Rectal smooth muscle tissue (tissue), 1 donor: Measurements from ENCODE around the gene PIGW.

Experiments used
- H3K27ac ChIP-seq: one replicate; pipeline ENCODE4 v1.7.0; 2013; ENCODE audit warnings: low read depth, low read length, inconsistent platforms
- H3K27me3 ChIP-seq: one replicate; pipeline ENCODE4 v1.7.0; 2013; ENCODE audit warnings: low read length; ENCODE audit not compliant: control insufficient read depth, insufficient read depth
- H3K36me3 ChIP-seq: one replicate; pipeline ENCODE4 v1.7.0; 2013; ENCODE audit warnings: low read length; ENCODE audit not compliant: control insufficient read depth, insufficient read depth
- H3K4me1 ChIP-seq: one replicate; pipeline ENCODE4 v1.7.0; 2013; ENCODE audit warnings: low read length; ENCODE audit not compliant: control insufficient read depth, insufficient read depth
- H3K4me3 ChIP-seq: one replicate; pipeline ENCODE4 v1.7.0; 2013; ENCODE audit warnings: low read length
- H3K9ac ChIP-seq: one replicate; pipeline ENCODE4 v1.7.0; 2013; ENCODE audit warnings: low read length

Gene PIGW

DNA sequence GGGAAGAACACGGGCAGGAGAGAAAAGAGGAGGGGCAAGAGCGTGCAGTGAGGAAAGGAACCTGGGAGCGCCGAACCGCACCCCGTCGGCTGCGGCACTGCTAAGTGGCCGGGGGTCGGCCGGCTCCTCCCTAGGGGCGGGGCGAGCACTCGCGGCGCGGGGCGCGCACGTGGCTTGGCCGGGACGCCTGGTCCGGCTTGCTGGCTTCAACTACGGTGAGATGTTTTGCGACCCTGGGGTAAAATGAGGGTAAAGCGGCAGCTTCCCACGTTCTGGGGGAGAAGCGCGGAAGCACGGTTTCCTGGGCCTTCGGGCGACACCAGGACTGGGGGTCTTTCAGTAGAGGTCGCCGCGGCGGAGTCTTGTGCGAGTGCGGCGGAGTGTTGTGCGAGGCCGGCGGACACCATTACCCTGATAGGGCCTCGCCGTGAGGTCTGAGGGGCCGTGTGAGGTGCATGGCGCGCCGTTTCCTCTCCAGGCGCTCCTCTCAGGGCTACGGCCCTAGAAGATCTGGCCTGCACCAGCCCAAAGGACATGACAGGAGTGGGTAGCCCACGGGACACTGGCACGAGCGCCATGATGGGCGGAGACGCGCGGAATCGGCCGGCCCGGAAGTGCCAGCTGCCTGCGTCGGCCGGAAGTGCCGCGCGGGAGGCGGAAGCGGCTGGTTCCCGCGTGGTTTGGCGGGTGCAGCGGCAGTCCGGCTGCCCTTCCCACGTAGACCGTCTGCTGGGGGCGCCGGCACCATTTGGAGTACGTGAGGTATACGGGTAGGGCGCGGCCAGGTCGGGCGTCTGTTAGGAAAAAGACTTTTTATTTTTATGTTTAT is at the start of gene PIGW, which contains the start of gene MYO19:
Gene PIGW (plus strand): TSS at position 148 of the 829 bp plus-strand sequence. CDS start 2,115 bp downstream, outside the sequence.
Gene MYO19 (minus strand): TSS at position 29 of the 829 bp plus-strand sequence. CDS start 2,330 bp downstream, outside the sequence.
- Histone ChIP-seq H3K4me3 (peak within 1 kb of the TSS; percentile 79), H3K27ac (peak within 1 kb of the TSS; percentile 91), H3K36me3 (peaks cover 2% of the 10 kb centered on the region)

GRCh38 chr17:36485027-36485426 is 49.8 kb upstream of the PIGW start:
- no peaks in the 10 kb centered on the region for H3K36me3 ChIP-seq
- H3K27ac ChIP-seq, result no peak overlapping the region
- no peak overlapping the region for H3K9ac ChIP-seq
- no peak overlapping the region for H3K4me3 ChIP-seq
- H3K27me3 ChIP-seq, result no peaks in the 10 kb centered on the region
- H3K4me1 ChIP-seq, result peaks cover 4% of the 10 kb centered on the region

More for the DNA sequence above, at the start of gene PIGW, which contains the start of gene MYO19:
- Histone ChIP-seq H3K27me3 (no peaks in the 10 kb centered on the region), H3K9ac (peak within 1 kb of the TSS; percentile 88), H3K4me1 (peaks cover 3% of the 10 kb centered on the region)

DNA sequence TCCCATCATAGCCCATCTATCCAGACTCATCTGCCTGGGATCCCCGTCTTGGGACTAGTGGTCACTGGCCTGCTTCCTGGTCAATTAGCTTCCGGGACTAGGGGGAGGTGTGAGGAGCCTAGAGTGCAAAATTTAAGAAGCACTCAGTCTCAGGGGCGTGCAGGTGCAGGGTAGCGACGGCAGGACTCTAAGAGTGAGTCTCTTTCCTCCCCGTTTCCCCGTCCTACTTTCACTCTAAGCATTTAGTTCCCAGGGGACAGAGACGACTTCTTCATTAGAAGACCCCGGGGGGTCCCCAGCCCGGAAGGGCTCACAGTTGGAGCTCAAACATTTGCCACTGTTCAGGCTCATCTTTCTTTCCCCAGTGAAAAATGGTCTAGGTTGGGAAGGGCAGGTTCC is 49.0 kb upstream of the PIGW start:
- Histone ChIP-seq H3K27me3 (no peaks in the 10 kb centered on the region), H3K4me3 (peak overlapping the region; percentile 91), H3K9ac (no peak overlapping the region), H3K36me3 (no peaks in the 10 kb centered on the region), H3K27ac (peak overlapping the region; percentile 30), H3K4me1 (peaks cover 4% of the 10 kb centered on the region)

GRCh38 chr17:36486204-36487194 is 48.3 kb upstream of the PIGW start, which contains the start of gene ZNHIT3:
Gene ZNHIT3, plus strand, starts transcription at chr17:36486681. Its CDS starts 19 bp downstream, at chr17:36486700.
- peak within 1 kb of the TSS; percentile 91 for H3K4me3 ChIP-seq
- peak within 1 kb of the TSS; percentile 60 for H3K27ac ChIP-seq
- H3K27me3 ChIP-seq, result no peaks in the 10 kb centered on the region
- H3K36me3 ChIP-seq, result no peaks in the 10 kb centered on the region
- H3K9ac ChIP-seq, result peak within 1 kb of the TSS; percentile 61
- peaks cover 4% of the 10 kb centered on the region for H3K4me1 ChIP-seq

GRCh38 chr17:36493956-36494355 is 40.8 kb upstream of the PIGW start:
- H3K4me3 ChIP-seq, result no peak overlapping the region
- H3K27ac ChIP-seq, result no peak overlapping the region
- H3K4me1 ChIP-seq, result no peaks in the 10 kb centered on the region
- no peaks in the 10 kb centered on the region for H3K27me3 ChIP-seq
- peaks cover 19% of the 10 kb centered on the region for H3K36me3 ChIP-seq
- no peak overlapping the region for H3K9ac ChIP-seq

DNA sequence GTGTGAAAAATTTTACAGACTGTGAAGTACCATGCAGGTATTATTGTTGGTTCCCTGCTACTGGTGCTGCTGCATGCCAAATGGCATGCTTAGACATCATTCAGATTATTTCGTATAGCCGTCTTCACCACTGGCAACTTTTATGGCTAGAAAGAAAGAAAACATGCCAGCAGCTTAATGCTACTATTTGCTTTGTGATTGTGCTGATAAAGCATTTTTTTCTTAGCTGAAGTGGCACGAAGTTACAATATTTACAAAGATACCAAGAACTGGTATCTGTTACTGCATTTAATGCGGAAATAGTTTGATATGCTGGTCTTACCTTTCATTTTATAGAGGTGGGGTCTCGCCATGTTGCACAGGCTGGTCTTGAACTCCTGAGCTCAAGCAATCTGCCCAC is 40.1 kb upstream of the PIGW start:
- Histone ChIP-seq H3K27ac (no peak overlapping the region), H3K9ac (no peak overlapping the region), H3K27me3 (no peaks in the 10 kb centered on the region), H3K4me3 (no peak overlapping the region), H3K36me3 (peaks cover 19% of the 10 kb centered on the region), H3K4me1 (no peaks in the 10 kb centered on the region)

DNA sequence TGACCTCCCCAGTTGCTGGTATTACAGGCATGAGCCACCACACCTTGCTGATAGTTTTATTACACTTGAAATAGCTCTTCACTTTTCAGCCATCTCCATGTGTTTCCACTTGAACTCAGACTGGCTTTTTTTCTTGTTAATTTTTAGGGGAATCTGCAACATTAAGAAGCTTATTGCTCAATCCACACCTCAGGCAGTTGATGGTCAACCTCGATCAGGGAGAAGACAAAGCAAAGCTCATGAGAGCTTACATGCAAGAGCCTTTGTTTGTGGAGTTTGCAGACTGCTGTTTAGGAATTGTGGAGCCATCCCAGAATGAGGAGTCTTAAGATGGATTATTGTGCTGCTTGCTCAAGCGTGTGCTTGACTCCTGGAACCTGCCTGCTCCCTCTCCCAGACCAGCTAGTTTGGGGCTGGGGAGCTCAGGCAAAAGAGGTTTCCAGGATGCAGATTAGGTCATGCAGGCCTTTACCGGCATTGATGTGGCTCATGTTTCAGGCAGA is 39.7 kb upstream of the PIGW start:
- H3K36me3 ChIP-seq, result peaks cover 19% of the 10 kb centered on the region
- no peak overlapping the region for H3K27ac ChIP-seq
- H3K4me1 ChIP-seq, result no peaks in the 10 kb centered on the region
- H3K9ac ChIP-seq, result no peak overlapping the region
- no peaks in the 10 kb centered on the region for H3K27me3 ChIP-seq
- H3K4me3 ChIP-seq, result no peak overlapping the region

GRCh38 chr17:36496018-36496789 is 38.6 kb upstream of the PIGW start:
- H3K4me1 ChIP-seq, result no peaks in the 10 kb centered on the region
- peaks cover 26% of the 10 kb centered on the region for H3K36me3 ChIP-seq
- H3K4me3 ChIP-seq, result no peak overlapping the region
- H3K27me3 ChIP-seq, result no peaks in the 10 kb centered on the region
- H3K9ac ChIP-seq, result no peak overlapping the region
- H3K27ac ChIP-seq, result no peak overlapping the region

- Histone ChIP-seq H3K4me3 (no peak overlapping the region), H3K9ac (no peak overlapping the region), H3K4me1 (no peaks in the 10 kb centered on the region), H3K36me3 (peaks cover 23% of the 10 kb centered on the region), H3K27ac (no peak overlapping the region), H3K27me3 (no peaks in the 10 kb centered on the region)
Observed at GRCh38 chr17:36498155-36498554, 36.6 kb upstream of the PIGW start.

GRCh38 chr17:36498560-36499300 is 36.1 kb upstream of the PIGW start:
- no peak overlapping the region for H3K9ac ChIP-seq
- no peak overlapping the region for H3K27ac ChIP-seq
- no peaks in the 10 kb centered on the region for H3K4me1 ChIP-seq
- H3K36me3 ChIP-seq, result peaks cover 22% of the 10 kb centered on the region
- no peaks in the 10 kb centered on the region for H3K27me3 ChIP-seq
- no peak overlapping the region for H3K4me3 ChIP-seq

DNA sequence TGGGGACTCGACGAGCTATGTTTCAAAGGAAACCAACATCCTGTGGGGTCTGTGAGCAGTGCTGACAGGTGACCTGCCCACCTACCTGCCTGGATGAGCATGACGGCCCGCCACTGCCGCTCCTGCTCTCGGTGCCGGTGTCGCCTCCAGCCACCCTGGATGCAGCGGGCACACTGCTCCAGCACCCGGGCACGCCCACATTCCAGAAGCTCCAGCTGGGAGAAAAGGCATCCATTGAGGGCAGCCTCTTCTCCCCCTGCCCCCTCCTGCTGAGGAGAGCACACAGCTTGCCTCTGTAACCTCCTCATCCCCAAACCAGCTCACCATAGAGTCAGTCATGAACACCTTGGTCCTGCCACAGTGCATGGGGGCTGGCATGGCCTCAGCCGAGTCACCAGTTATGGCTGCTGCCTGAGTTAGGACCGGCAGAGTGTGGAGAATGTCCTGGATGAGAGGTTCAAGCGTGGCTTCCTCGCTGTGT is 34.0 kb upstream of the PIGW start:
- Histone ChIP-seq H3K9ac (no peak overlapping the region), H3K4me1 (no peaks in the 10 kb centered on the region), H3K27ac (no peak overlapping the region), H3K27me3 (no peaks in the 10 kb centered on the region), H3K4me3 (no peak overlapping the region), H3K36me3 (peaks cover 24% of the 10 kb centered on the region)
